ENCODE results near the gene PIGV.

GRCh38 chr1:26781206-26781825, 6.4 kb upstream of the PIGV start:
- TF ChIP-seq CTCF (IDR thresholded peaks at IDR 0.05; ENCODE audit: low read depth, low read length, poor library complexity, severe bottlenecking) (no peak), EZH2phosphoT487 (IDR thresholded peaks at IDR 0.05; ENCODE audit: borderline replicate concordance, low read length) (no peak)
